HEK293T (cell line): ENCODE results near the gene BORCS6.

Experiments used
- CTCF ChIA-PET: fragments of 350-600 bp; formaldehyde crosslinking; extraction: SDS; loops from one replicate; lab custom pipeline; 2021; ENCODE audit warnings: antibody characterized with exemption, inconsistent platforms; lab: Yijun Ruan, JAX
- POLR2A ChIA-PET: fragments of 350-600 bp; formaldehyde crosslinking; extraction: SDS; loops from one replicate; lab custom pipeline; 2020; ENCODE audit warnings: antibody characterized with exemption, inconsistent platforms; lab: Yijun Ruan, JAX
- DNase-seq: peaks from one replicate; pipeline ENCODE4 v3.0.0; 2012; ENCODE audit warnings: mixed read lengths; ENCODE audit errors: extremely low spot score
- ARNT ChIP-seq: fragments of 450-650 bp; IDR thresholded peaks from 2 replicates; pipeline ENCODE4 v1.6.1; 2017; ENCODE audit warnings: mild to moderate bottlenecking
- BHLHE40 ChIP-seq: fragments of 450-650 bp; IDR thresholded peaks from 2 replicates; pipeline ENCODE4 v1.6.1; 2016; ENCODE audit warnings: mild to moderate bottlenecking, moderate library complexity, borderline replicate concordance
- CTBP1 ChIP-seq: fragments of 450-650 bp; IDR thresholded peaks from 2 replicates; pipeline ENCODE4 v1.6.1; 2016; ENCODE audit warnings: borderline replicate concordance
- ELF4 ChIP-seq: fragments of 450-650 bp; IDR thresholded peaks from 2 replicates; pipeline ENCODE4 v1.6.1; 2017; ENCODE audit warnings: antibody characterized with exemption
- FOXA1 ChIP-seq: fragments of 450-650 bp; IDR thresholded peaks from 2 replicates; pipeline ENCODE4 v1.6.1; 2016; ENCODE audit warnings: mild to moderate bottlenecking
- FOXK2 ChIP-seq: fragments of 450-650 bp; IDR thresholded peaks from 2 replicates; pipeline ENCODE4 v1.6.1; 2016; ENCODE audit warnings: mild to moderate bottlenecking
- FOXM1 ChIP-seq: fragments of 450-650 bp; IDR thresholded peaks from 2 replicates; pipeline ENCODE4 v1.6.1; 2017; ENCODE audit warnings: mild to moderate bottlenecking, borderline replicate concordance
- HDGF ChIP-seq: fragments of 450-650 bp; IDR thresholded peaks from 2 replicates; pipeline ENCODE4 v1.6.1; 2017; ENCODE audit warnings: antibody characterized with exemption, borderline replicate concordance
- L3MBTL2 ChIP-seq: fragments of 450-650 bp; conservative IDR thresholded peaks from 2 replicates; pipeline ENCODE4 v1.6.1; 2016; ENCODE audit warnings: mild to moderate bottlenecking
- LEF1 ChIP-seq: fragments of 450-650 bp; IDR thresholded peaks from 2 replicates; pipeline ENCODE4 v1.6.1; 2017; ENCODE audit warnings: mild to moderate bottlenecking, borderline replicate concordance
- NFRKB ChIP-seq: fragments of 450-650 bp; IDR thresholded peaks from 2 replicates; pipeline ENCODE4 v1.6.1; 2016; ENCODE audit warnings: mild to moderate bottlenecking, moderate library complexity
- SP1 ChIP-seq: fragments of 450-650 bp; IDR thresholded peaks from 2 replicates; pipeline ENCODE4 v1.6.1; 2017
- SUZ12 ChIP-seq: fragments of 450-650 bp; IDR thresholded peaks from 2 replicates; pipeline ENCODE4 v1.6.1; 2016; ENCODE audit warnings: mild to moderate bottlenecking
- TARDBP ChIP-seq: fragments of 450-650 bp; IDR thresholded peaks from 2 replicates; pipeline ENCODE4 v1.6.1; 2016
- ZNF384 ChIP-seq: fragments of 450-650 bp; IDR thresholded peaks from 2 replicates; pipeline ENCODE4 v1.6.1; 2016
- TF ChIP-seq, protein P1 (sequence below): fragments of 450-650 bp; IDR thresholded peaks from 2 replicates; pipeline ENCODE4 v1.6.1; 2016

The BORCS6 gene

DNA sequence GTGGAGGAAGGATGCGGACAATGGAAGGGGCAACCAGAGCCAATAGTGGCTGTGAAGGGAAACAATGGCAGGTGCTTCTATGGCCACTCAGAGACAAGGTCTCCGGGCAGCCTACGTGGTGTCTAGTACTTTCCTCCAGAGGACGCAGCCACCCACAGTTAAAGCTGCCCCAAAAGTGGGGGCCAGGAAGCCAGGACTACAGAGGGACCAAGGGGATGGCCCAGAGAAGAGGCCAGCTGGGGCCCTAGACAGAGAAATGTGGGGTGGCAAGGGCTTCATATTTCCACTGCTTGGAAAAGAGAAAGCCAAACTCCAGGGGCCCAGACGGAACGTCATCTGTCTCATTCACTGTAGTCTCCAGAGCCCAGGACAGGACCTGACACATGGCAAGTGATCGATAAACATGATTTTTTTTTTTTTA, 36.9 kb downstream of the BORCS6 start:
- CTCF ChIA-PET = interaction anchor here (0.6 kb wide), 1 partner anchor 37 kb away, joined by 4 read pairs; the partner anchor contains the start of gene BORCS6
- POLR2A ChIA-PET = interaction anchor here (1.4 to 6.1 kb wide), 5 partner anchors 14 to 95 kb away, joined by 4 to 53 read pairs (median 5); partner anchors contain the start of genes AURKB and CTC1
- no peak for DNase-seq
- no peak for TF ChIP-seq NFRKB
- TF ChIP-seq L3MBTL2 = no peak
- no peak for TF ChIP-seq LEF1
- no peak for TF ChIP-seq FOXA1
- TF ChIP-seq, protein P1, sequence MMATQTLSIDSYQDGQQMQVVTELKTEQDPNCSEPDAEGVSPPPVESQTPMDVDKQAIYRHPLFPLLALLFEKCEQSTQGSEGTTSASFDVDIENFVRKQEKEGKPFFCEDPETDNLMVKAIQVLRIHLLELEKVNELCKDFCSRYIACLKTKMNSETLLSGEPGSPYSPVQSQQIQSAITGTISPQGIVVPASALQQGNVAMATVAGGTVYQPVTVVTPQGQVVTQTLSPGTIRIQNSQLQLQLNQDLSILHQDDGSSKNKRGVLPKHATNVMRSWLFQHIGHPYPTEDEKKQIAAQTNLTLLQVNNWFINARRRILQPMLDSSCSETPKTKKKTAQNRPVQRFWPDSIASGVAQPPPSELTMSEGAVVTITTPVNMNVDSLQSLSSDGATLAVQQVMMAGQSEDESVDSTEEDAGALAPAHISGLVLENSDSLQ = no peak
- TF ChIP-seq FOXM1 = no peak
- no peak for TF ChIP-seq TARDBP
- TF ChIP-seq BHLHE40 = no peak
- no peak for TF ChIP-seq ZNF384

GRCh38 chr17:8152112-8152775, 37.7 kb downstream of the BORCS6 start, which contains the start of gene PER1:
Gene PER1, minus strand, starts transcription at chr17:8152404. Its CDS starts 1,698 bp downstream, at chr17:8150706.
- POLR2A ChIA-PET = interaction anchor here (0.6 to 6.1 kb wide), 6 partner anchors 9 to 90 kb away, joined by 3 to 53 read pairs (median 7); partner anchors contain the start of gene HES7
- CTCF ChIA-PET = interaction anchor here (0.6 kb wide), 1 partner anchor 33 kb away, joined by 3 read pairs; no protein-coding TSS in a partner anchor

DNA sequence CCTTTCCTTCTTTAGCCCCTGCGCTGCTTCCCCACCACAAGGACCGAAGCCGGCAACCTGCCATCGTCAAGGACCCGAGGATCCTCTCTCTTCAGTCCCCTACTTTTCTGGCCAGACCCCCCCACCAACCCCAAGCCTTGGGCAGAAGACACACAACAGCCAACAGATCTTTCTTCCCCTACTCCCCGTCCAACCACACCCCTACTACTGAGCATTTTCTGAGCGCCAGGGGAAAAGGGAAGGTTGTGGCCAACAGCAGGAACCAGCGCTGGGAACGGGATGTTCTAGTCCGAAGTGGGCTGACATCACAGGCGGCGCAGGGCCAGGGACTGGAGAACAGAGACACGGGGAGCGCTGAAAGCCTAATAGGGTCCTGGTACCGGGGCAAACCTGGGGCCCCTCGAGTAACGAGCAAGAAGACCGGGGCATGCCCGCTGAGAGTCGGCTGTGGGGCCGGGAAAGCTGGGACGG, 38.3 kb downstream of the BORCS6 start:
- POLR2A ChIA-PET = interaction anchor here (0.9 to 6.1 kb wide), 9 partner anchors 9 to 144 kb away, joined by 3 to 53 read pairs (median 5); partner anchors contain the start of genes HES7, SLC25A35 and TMEM107
- TF ChIP-seq TARDBP (no peak), FOXM1 (no peak), L3MBTL2 (no peak), BHLHE40 (no peak), ARNT (no peak), ZNF384 (no peak), SUZ12 (no peak), FOXK2 (no peak), ELF4 (no peak), SP1 (no peak)
- TF ChIP-seq, protein P1 = no peak
- DNase-seq = no peak
- CTCF ChIA-PET = no interaction called here

More at GRCh38 chr17:8152112-8152775, 37.7 kb downstream of the BORCS6 start, which contains the start of gene PER1:
- TF ChIP-seq FOXA1 (no peak), BHLHE40 (no peak), ZNF384 (no peak), SUZ12 (no peak), HDGF (peak; percentile 51; the same call in 1 of the 2 replicates), L3MBTL2 (peak; percentile 93), FOXK2 (no peak), CTBP1 (no peak), SP1 (no peak)
- peak; percentile 85 for DNase-seq

DNA sequence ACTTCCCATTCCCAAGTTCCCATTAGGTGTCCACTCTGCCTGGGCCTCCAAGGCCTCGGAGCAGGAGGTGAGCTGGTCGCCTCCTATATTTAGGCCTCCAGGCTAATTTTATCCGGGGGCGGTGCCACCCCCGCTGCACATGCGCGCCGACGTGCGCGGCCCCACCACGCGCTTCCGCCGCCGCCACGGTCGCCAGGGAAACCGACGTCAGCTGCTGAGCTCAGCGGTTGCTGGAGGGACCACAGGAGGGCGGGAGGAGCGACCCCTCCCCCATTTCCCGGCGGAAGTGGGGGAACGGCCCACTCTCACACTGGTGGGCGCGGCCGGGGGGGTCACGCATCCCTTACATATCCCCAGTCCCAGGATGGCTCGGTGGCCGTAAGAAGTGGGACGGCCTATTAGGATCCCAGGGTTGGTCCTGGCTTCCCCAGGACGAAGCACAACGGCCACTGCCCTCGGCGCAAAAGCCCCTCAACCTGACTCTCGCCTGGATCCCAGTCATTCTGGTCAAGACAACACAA, 38.8 kb downstream of the BORCS6 start:
- TF ChIP-seq FOXM1 (peak; percentile 60; the same call in 1 of the 2 replicates), L3MBTL2 (no peak; the same call in 1 of the 2 replicates)
- POLR2A ChIA-PET = interaction anchor here (0.6 to 6.1 kb wide), 10 partner anchors 10 to 144 kb away, joined by 3 to 53 read pairs (median 4); partner anchors contain the start of genes HES7, SLC25A35, TMEM107 and VAMP2
- peak; percentile 67 for DNase-seq
- CTCF ChIA-PET = interaction anchor here (0.7 kb wide), 1 partner anchor 62 kb away, joined by 3 read pairs; no protein-coding TSS in a partner anchor

GRCh38 chr17:8150194-8151119, 39.5 kb downstream of the BORCS6 start:
- DNase-seq = no peak
- TF ChIP-seq L3MBTL2 (no peak), ARNT (no peak), FOXA1 (no peak)
- CTCF ChIA-PET = interaction anchor here (0.7 kb wide), 1 partner anchor 63 kb away, joined by 3 read pairs; no protein-coding TSS in a partner anchor
- POLR2A ChIA-PET = interaction anchor here (0.6 to 6.1 kb wide), 8 partner anchors 11 to 145 kb away, joined by 3 to 53 read pairs (median 4); partner anchors contain the start of genes SLC25A35, TMEM107 and VAMP2

DNA sequence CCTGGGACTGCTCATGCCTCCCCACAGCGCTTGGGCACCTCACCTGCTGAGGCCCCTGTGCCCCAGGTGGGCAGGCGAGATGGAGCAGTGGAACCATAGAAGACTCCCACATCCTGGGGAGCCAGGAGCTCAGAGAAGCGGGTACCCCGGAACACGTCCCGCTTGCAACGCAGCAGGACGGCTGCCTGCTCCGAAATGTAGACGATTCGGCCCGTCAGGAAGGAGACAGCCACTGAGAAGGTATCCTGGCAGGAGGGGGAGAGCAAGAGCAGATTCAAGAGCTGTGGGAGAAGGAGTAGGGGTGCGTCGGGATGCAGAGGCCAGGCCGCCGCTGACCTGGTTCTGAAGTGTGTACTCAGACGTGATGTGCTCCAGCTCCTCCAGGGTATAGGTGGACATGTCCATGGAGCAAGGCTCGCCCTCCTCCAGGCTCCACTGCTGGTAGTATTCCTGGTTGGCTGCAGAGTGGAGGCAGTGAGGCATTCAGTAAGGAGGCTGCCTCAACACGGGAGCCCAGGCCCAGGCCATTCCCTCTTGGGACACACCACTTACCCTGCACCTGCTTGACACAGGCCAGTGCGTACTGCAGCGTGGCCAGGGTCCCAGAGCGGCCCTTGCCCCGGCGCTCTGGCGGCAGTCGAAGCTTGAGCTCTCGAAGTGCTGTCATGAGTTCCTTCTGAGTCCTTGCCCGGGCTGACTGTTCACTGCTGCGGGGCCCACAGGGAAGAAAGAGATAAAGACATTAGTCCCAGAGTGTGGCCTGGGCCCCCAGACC, 40.4 kb downstream of the BORCS6 start:
- ChIA-PET POLR2A (interaction anchor here (6.1 kb wide), 1 partner anchor 10 kb away, joined by 53 read pairs; no protein-coding TSS in a partner anchor), CTCF (no interaction called here)
- DNase-seq = no peak
- TF ChIP-seq CTBP1 (no peak), LEF1 (no peak), SP1 (no peak), NFRKB (no peak), ZNF384 (no peak)
- TF ChIP-seq, protein P1 = no peak
